Measurements from ENCODE around the gene PRDM16. TPM values are rescaled to one million over a fixed set of nuclear protein-coding genes. Genes with fewer than 3 reads are reported as not detected.

The PRDM16 gene
- polyA plus RNA-seq, 1 donor (not counting 4 experiments of a cell fraction or from before 2014, with no cell fraction given) = 0.05 TPM

- Histone ChIP-seq H4K20me1 (ENCODE audit: control insufficient read depth, extremely low read depth, insufficient read depth, low read length) (no peaks in the 10 kb centered on the region), H2AFZ (ENCODE audit: control insufficient read depth, low read length) (no peak overlapping the region), H3K36me3 (ENCODE audit: control insufficient read depth in 2 of 2, extremely low read depth in 1 of 2, insufficient read depth in 2 of 2, low read length in 2 of 2) (no peaks in the 10 kb centered on the region), H3K79me2 (ENCODE audit: control insufficient read depth, insufficient read depth, low read length) (no peaks in the 10 kb centered on the region), H3K27ac (ENCODE audit: control insufficient read depth, insufficient read depth, low read length) (no peak overlapping the region), H3K27me3 (ENCODE audit: control insufficient read depth, extremely low read depth, insufficient read depth, low read length) (peaks cover 44% of the 10 kb centered on the region), H3K4me2 (ENCODE audit: control insufficient read depth, extremely low read depth, insufficient read depth, low read depth, low read length) (no peak overlapping the region), H3K4me1 (ENCODE audit: control insufficient read depth, extremely low read depth, insufficient read depth, low read length) (no peaks in the 10 kb centered on the region), H3K4me3 (ENCODE audit: control insufficient read depth in 2 of 3, extremely low read depth in 1 of 3, insufficient read depth in 2 of 3, low read depth in 1 of 3, low read length in 3 of 3) (no peak overlapping the region), H3K9me3 (ENCODE audit: control insufficient read depth, low read depth, low read length) (no peaks in the 10 kb centered on the region), H3K9me1 (ENCODE audit: control insufficient read depth, extremely low read depth, insufficient read depth, low read length) (no peaks in the 10 kb centered on the region), H3K9ac (ENCODE audit: control insufficient read depth, extremely low read depth, insufficient read depth, low read length) (no peak overlapping the region)
- no peak for TF ChIP-seq EZH2 (IDR thresholded peaks at IDR 0.05; ENCODE audit: low read length)
- TF ChIP-seq, protein P1, sequence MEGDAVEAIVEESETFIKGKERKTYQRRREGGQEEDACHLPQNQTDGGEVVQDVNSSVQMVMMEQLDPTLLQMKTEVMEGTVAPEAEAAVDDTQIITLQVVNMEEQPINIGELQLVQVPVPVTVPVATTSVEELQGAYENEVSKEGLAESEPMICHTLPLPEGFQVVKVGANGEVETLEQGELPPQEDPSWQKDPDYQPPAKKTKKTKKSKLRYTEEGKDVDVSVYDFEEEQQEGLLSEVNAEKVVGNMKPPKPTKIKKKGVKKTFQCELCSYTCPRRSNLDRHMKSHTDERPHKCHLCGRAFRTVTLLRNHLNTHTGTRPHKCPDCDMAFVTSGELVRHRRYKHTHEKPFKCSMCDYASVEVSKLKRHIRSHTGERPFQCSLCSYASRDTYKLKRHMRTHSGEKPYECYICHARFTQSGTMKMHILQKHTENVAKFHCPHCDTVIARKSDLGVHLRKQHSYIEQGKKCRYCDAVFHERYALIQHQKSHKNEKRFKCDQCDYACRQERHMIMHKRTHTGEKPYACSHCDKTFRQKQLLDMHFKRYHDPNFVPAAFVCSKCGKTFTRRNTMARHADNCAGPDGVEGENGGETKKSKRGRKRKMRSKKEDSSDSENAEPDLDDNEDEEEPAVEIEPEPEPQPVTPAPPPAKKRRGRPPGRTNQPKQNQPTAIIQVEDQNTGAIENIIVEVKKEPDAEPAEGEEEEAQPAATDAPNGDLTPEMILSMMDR (optimal IDR thresholded peaks at IDR 0.05 in 1 of 3, IDR thresholded peaks at IDR 0.05 in 1 of 3, conservative IDR thresholded peaks at IDR 0.05 in 1 of 3; ENCODE audit: extremely low read depth in 1 of 3, insufficient read depth in 2 of 3, low read length in 3 of 3) = no peak
- dilution Hi-C loops (cut with MboI; ENCODE audit: extremely low pct_ligation_motif_present, low sequenced_read_pairs) = no loop called here
- DNase-seq (ENCODE audit: low read depth, low spot score) (no peak), FAIRE-seq (no peak)
Measured at GRCh38 chr1:3060601-3061551, 8.1 kb upstream of the PRDM16 start.

DNA sequence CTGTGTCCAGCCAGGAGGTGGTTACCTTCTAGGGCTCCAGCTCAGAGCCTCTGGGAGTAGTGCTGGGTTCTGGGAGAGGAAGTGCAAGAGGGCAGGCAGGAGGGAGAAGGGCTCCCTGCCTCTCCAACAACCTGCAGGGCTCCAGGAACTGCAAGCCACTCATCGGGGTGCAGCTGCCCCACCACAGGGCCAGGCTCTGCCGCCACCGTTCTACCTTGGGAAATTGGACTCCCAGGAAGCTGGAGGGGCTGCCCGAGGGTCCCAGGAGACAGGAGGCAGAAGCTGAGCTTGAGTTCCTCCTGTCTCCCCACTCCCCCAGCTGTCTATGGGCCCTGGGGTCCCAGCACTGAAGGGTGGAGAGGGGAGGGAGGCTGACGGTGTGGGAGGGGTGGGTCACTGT is 7.4 kb upstream of the PRDM16 start:
- Histone ChIP-seq H3K27ac (ENCODE audit: control insufficient read depth, insufficient read depth, low read length) (no peak overlapping the region), H3K79me2 (ENCODE audit: control insufficient read depth, insufficient read depth, low read length) (no peaks in the 10 kb centered on the region), H3K9ac (ENCODE audit: control insufficient read depth, extremely low read depth, insufficient read depth, low read length) (no peak overlapping the region), H3K4me1 (ENCODE audit: control insufficient read depth, extremely low read depth, insufficient read depth, low read length) (no peaks in the 10 kb centered on the region), H4K20me1 (ENCODE audit: control insufficient read depth, extremely low read depth, insufficient read depth, low read length) (no peaks in the 10 kb centered on the region), H3K36me3 (ENCODE audit: control insufficient read depth in 2 of 2, extremely low read depth in 1 of 2, insufficient read depth in 2 of 2, low read length in 2 of 2) (no peaks in the 10 kb centered on the region), H3K9me1 (ENCODE audit: control insufficient read depth, extremely low read depth, insufficient read depth, low read length) (no peaks in the 10 kb centered on the region), H2AFZ (ENCODE audit: control insufficient read depth, low read length) (no peak overlapping the region), H3K4me3 (ENCODE audit: control insufficient read depth in 2 of 3, extremely low read depth in 1 of 3, insufficient read depth in 2 of 3, low read depth in 1 of 3, low read length in 3 of 3) (no peak overlapping the region), H3K27me3 (ENCODE audit: control insufficient read depth, extremely low read depth, insufficient read depth, low read length) (peaks cover 51% of the 10 kb centered on the region), H3K9me3 (ENCODE audit: control insufficient read depth, low read depth, low read length) (no peaks in the 10 kb centered on the region), H3K4me2 (ENCODE audit: control insufficient read depth, extremely low read depth, insufficient read depth, low read depth, low read length) (no peak overlapping the region)
- TF ChIP-seq, protein P1 (optimal IDR thresholded peaks at IDR 0.05 in 1 of 3, IDR thresholded peaks at IDR 0.05 in 1 of 3, conservative IDR thresholded peaks at IDR 0.05 in 1 of 3; ENCODE audit: extremely low read depth in 1 of 3, insufficient read depth in 2 of 3, low read length in 3 of 3) = no peak
- TF ChIP-seq EZH2 (IDR thresholded peaks at IDR 0.05; ENCODE audit: low read length) = no peak
- DNase-seq (ENCODE audit: low read depth, low spot score) (no peak), FAIRE-seq (no peak)
- dilution Hi-C loops (cut with MboI; ENCODE audit: extremely low pct_ligation_motif_present, low sequenced_read_pairs) = no loop called here
